Measurements from ENCODE around the gene POU2F3.

POU2F3 gene

DNA sequence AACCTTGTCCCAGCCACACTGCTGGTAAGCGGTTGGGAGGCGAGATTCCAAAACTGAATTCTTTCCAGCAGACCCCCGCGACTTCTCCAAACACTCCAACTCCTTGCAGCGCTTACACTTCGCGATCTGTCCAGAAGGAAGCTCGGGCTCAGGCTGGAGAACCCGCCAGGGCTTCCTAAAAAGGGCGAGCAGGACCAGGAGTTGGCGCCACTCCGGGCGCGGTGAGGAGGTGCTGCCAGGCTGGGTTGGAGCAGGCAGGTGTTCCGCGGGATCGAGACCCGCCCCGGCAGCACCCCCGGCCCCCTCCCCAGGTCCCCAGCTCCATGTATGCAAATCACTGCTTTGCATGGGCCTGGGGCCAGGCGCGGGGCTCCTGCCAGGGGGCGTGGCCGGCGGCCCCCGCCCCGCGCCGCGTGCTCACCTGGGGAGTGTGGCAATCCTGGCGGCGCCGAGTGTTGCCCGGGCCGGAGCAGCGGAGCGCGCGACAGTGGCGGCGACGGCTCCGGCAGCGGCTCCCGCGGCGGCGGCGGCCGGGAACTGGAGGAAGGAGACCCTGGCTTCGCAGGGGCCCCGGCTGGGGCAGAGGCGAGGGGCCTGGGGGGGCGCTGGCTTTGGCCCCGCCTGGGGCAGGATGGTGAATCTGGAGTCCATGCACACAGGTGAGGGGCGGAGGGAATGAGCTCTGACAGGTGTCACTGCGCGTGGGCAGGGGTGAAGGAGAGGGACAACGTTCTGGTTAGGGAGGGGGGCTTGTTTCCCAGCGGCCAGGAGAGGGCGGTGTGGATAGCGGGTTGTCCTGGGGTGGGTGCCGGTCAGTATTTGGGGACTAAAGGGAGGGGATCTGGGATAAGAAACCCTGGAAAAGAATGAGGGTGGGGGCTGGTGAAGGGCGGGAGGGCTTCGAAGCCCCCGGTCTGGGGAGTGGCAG is at the start of gene POU2F3:
POU2F3 (plus strand) TSS at position 428 of the 928 bp plus-strand sequence; CDS start at position 632, 204 bp downstream.
- no peak for DNase-seq (ENCODE audit: low spot score)

DNA sequence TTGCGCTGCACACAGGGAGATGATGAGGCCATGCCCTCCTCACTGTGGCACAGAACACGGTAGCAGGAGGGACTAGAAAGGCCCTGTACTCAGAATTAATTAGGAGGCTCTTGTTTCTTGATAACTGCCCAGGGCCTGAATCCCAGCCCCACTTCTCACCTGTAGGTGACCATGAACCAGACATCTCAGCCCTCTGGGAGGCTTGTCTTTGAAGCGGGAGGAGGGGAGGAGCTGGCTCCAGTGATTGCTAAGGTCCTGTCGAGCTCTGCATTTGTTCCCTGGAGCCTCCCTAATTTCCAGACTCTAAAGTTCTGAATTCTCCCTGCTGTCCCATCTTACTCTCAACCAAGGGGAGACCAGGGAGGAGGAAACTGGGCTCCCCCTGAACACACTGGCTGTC is 48.9 kb upstream of the POU2F3 start:
- no peak for DNase-seq (ENCODE audit: low spot score)

DNA sequence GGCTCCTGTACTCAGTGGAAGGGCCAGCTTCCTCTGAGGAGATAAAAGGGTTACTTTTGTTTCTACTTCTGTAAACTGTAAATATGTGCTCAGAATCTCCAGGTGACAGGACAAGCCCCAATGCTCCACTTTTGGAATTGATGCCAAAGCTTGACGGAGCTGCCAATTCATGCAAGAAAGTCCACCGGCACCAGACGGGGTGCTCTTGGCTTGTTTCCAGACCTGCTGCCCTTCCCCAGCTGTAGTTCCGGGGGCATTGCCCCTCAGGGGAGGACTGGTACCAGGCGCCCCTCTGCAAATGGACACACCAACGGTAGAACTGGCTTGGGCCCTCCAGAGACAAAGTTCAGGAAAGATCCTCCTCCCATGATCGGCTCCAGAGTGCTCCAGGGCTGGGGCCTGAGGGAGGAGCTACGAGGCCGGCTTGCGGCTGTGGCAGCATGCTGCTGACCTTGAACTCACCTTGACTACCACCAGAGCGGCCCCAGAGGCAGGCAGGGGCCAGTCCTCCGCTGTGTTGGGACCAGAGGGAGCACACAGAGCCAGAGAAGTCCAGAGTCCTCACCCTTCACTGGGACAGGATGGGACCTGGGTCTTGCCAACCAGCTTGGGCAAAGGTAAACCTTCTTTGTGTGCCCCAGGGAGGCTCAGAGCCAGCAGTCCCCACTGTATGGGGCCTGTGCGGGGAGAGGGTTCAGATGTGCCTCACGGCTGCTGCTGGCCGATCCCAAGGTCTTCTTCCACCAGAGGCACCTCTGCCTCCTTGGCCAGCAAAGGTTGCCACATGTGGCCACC is 46.9 kb upstream of the POU2F3 start:
- DNase-seq (ENCODE audit: low spot score) = no peak

DNA sequence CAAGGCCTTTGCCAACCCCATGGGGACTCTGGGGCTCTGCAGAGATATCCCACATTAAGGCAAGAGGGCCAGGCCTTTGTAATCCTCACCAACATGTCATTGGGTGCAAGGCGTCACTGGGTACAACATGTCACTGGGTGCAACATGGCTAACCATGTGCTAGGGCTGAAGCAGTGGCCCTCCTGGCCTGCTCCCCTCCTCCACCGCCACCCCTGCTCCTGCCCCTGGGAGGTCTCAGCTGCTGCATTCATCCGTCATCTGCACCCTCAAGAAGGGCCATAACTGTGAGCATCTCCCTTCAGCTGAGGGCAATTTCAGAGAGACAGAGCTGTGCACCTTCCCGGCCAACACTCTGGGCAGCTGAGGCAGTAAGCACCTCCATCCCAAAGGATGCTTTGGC is 45.8 kb upstream of the POU2F3 start:
- DNase-seq (ENCODE audit: low spot score) = no peak

DNA sequence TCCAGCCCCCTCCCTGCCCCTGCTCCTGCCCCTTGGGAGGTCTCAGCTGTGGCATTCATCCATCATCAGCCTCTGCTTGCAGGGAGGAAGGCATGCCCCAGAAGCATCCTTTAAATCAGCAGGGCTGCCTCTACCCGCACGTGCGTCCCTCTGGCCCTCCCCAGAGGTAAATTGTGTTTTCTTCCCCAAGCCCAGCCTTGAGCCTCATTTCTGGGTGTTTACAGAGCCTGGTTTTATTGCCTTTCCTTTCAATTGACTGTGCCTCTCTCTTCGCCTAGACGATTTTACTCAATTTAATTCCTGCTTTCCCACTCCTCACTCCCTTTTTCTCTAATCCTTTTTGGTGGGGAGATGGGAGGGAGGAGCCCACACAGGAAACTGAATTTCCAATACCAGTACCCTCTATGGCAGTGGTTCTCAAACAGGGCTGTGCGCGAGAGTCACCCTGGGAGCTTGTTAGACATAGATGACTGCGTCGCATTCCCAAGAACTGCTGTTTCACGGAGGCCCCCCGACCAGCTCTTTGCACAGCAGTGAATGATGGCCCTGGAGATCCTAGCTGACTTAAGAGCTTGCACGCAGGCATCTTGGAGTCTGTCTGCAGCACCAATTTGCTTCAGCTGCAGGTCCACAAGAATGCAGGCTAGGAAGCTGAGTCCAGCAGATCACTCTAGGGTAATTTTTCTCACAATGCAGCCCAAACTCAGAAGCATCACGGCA is 44.2 kb upstream of the POU2F3 start:
- DNase-seq (ENCODE audit: low spot score) = no peak

DNA sequence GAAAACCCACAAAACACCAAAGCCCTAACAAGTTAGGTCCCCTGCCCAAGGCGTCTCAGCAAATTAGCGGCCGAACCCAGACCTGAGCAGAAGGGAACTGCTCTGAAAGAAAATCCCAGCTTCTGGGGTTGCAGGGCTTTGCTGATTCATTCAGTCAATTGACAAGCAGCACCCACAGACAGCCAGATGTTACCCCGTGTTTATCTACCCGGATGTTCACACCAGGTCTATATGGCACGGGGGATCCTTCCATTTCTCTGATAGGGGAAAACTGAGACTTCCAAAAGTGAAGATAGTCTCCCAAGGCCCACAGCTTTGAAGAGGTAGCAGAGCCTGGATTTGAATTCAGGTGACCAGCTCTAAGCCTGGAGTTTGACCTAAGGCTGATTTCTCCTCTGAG is 43.1 kb upstream of the POU2F3 start:
- DNase-seq (ENCODE audit: low spot score) = no peak

DNA sequence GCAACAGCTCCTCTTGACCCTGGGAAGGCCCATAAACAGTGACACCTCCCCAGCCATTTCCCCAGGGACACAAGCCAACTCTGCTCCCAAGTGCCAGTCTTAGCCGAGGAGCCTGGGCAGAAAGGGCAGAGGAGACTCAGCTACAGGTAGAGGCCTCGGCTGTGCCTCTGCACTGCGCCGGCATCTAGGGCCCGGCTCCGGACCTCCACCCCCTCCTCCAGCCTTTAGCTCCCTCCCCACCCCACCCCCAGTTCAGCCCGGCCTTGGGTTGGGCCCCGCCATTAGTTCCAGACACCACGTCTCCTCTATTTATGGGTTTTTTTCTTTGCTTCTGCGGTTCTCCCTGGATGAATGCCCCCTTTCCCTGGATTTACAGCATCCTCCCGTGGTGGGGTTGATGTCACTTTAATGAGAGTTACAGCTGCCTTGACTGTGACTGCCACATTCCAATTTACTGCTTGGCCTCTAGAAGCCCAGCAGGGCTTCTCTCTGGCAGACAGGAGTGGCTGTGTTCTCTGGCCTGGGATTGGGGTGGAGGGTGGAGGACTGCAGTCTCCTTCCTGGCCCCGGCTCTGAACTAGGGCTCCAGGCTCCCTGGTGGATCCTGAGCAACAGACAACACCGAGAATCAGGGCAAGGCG is 42.6 kb upstream of the POU2F3 start:
- no peak for DNase-seq (ENCODE audit: low spot score)

DNA sequence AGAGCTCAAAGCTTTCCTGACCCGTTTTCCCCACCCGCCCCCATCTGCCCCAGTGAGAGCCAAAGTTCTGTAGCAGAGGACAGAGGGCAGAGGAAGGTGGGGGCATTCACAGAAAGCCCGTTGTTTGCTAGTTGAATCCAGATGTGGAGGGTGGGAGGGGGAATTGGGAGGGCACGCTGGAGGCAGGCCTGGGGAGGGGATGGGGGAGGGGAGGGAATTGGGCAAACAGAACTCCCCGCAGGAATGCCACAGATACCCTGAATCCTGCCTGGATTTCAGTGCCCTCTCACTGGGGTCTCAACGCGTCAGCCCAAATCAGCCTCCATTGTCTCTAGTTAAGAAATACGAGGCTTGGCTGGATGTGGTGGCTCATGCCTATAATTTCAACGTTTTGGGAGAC is 42.0 kb upstream of the POU2F3 start:
- DNase-seq (ENCODE audit: low spot score) = no peak

DNA sequence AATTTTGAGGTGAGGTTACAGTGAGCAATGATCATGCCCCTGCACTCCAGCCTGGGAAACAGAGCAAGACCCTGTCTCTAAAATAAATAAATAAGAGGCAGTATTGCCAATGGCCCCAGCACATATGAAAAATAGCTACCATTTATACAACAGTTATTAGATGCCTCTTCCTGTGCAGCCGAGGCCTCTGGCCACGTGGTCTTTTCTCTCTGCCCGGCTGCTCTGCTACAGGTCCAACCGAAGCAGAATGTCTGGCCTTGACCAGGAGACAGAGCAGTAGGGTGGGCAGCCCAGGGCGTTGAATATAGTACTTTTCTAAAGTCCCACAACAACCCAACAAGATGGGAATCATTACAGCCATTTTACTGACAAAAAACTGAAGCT is 41.5 kb upstream of the POU2F3 start:
- no peak for DNase-seq (ENCODE audit: low spot score)

DNA sequence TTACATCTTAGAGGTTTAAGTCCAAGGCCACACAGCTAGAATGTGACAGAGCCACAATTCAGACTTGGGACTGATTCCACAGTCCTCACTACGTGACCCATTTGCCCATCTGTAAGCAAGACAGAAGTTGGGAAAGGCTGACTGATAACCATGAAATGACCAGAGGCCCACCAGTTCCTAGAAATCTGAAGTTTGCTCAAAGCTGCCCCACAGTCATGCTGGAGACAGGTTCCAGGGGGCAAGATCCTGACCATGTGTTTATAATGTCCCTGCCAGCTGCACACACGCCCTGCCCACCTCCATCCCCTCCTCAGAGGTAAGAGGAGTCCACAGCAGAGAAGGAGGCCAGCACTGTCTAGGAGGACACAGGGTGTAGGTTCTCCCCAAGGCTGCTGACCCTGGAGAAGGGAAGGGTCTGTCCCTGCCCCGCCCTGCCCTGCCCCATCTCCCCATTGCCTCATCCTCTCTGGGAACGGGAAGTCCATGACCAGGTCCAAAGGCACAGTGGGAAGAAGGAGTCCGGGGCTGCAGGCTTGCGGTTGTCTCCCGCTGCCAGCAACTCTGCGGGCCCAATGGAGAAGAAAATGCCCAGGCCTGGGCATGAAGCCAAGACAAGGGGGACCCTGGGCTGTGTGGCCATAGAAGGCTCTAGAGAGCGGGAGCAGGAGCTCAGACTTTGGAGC is 41.0 kb upstream of the POU2F3 start:
- DNase-seq (ENCODE audit: low spot score) = no peak

DNA sequence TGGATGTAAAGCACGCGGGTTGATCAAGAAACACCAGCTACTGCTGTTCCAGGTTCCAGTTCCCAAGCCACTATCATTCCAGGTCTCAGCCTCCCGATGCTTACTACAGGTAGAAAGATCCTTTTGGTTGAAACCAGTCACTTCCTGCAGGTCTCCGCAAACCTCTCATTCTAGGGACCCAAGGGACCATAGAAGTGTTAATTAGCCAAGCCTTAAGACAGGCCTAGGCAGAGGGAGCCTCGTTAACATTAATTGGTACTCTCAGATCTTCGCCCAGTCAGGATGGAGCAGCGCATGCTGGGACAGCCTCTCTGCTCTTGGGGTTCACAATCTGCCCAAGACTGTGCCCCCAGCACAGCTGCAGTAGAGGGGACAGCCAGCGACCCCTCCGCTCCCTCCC is 40.3 kb upstream of the POU2F3 start:
- DNase-seq (ENCODE audit: low spot score) = no peak

DNA sequence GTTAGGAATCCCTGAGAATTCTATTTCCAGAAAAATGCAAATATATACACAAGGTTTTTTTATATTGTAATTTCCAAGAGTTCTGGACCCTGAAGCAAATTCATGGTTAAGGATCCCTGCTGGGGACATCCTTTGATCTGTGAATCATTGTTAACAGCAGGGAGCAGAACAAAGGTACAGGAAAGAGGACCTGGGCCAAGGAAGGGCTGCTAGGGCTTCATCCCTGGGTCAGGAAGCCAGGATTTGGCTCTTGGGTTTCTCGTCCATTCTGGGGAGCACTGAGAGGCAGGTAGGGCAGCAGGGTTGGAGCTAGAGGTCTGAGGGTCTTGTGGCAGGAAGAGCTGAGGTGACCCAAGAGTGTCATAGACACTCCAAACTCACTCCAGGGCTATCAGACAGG is 39.3 kb upstream of the POU2F3 start:
- no peak for DNase-seq (ENCODE audit: low spot score)

DNA sequence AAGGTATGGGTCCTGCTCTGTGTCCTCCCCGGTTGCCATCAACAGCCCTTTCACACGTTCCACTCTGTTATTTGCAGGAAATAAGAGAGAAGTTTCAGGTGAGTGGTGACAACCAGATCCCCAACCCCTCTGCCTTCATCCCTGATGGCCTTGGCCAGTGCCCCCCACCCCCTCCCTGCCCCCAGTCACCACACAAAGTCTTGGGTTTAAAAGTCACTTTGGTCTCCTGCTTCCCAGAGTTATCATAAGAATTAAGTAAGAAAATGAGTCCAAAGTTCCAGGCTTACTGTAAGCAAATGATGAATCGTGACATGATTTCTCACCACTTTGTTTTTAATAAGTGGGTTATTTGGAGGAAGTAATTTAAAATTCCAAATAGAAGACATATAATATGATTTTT is 38.3 kb upstream of the POU2F3 start:
- no peak for DNase-seq (ENCODE audit: low spot score)

DNA sequence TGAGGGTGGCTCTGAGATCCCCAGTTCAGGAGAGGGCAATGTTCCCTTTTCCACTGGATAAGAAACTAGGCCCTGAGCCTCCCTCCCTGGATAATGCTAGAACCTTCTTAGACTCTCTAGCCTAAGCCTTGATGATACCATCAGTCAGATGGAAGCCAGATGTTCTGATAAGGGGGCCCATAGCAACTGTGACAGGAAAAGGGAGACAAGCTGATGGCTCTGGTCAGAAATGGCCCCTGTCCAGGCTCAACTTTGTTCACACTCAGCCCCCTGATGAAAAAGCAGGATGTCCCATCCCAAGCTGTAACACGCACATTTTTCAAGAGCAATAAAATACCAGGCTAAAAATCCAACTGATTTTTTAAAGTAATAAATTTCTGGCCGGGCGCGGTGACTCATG is 36.3 kb upstream of the POU2F3 start:
- DNase-seq (ENCODE audit: low spot score) = no peak

DNA sequence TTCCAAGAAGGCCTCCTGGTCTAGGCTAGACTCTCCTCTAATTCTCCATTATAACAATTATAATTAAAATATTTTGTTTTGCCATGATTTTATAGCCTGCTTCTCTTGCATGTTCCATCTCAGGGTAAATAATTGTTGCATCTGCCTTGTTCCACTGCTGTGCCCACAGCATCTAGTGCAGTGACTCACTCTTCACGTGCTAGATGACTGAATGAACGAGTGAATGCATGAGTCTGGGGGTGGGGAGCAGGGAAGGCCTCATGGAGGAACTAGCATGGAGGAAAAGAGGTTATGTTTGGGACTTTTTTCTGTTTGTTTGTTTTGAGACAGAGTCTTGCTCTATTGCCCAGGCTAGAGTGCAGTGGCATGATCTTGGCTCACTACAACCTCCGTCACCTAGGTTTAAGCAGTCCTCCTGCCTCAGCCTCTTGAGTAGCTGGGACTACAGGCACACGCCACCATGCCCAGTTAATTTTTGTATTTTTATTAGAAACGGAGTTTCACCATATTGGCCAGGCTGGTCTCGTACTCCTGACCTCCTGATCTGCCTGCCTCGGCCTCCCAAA is 34.3 kb upstream of the POU2F3 start:
- no peak for DNase-seq (ENCODE audit: low spot score)

DNA sequence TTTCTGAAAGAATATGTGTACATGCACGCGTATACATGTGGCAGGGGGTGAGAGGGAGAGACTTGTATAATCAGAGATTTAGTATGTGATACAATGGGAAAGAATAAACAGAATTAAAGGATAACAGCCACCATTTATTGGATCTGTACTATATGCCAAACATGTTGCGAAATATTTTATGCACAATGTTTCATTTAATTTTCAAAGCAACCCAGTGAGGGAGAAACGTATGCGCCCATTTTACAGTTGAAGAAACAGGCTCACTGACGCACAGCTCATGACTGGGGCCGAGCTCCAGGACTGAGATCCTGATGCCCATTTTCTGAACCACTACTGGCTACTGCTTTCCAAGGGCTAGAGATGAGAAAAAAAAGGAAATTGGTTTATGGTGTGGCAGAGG is 32.4 kb upstream of the POU2F3 start:
- DNase-seq (ENCODE audit: low spot score) = no peak

DNA sequence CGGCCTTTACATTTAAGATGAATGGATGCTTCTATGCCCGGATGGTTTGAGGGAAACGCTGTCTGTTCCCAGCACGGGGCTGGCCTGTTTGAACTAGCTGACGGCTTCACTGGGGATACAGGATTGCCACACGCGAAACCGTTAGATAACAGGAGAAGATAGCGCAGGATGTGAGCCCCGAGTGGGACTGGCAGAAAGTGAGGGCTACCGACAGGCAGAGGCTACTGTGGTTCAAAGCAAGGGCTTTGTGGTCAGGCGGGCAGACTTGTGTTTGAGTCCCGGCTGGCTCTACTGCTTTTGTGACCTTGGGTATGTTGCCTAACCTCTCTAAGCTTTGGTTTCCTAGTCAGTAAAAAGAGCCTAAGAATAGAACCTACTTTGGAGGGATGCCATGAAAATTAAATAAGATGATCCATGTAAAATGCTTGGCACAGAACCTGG is 31.9 kb upstream of the POU2F3 start:
- DNase-seq (ENCODE audit: low spot score) = no peak

DNA sequence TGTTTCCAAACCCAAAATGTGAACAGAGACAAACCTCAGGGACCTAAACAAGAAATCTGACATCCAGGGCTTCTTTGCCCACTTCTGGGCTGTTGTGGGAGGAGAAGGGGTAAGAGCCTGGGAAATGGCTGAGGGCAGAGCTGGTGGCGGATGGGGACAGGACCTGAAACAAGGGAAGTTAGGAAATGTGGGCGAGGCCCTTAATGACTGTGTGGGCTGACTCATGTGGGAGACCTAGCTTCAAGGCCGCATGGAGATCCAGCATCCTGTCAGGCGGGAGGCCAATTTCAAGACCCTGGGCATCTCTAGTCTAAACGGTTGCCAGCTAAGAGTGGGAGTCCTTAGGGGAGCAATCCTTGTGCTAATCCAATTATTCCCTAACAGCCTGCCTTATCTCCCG is 31.2 kb upstream of the POU2F3 start:
- DNase-seq (ENCODE audit: low spot score) = no peak

DNA sequence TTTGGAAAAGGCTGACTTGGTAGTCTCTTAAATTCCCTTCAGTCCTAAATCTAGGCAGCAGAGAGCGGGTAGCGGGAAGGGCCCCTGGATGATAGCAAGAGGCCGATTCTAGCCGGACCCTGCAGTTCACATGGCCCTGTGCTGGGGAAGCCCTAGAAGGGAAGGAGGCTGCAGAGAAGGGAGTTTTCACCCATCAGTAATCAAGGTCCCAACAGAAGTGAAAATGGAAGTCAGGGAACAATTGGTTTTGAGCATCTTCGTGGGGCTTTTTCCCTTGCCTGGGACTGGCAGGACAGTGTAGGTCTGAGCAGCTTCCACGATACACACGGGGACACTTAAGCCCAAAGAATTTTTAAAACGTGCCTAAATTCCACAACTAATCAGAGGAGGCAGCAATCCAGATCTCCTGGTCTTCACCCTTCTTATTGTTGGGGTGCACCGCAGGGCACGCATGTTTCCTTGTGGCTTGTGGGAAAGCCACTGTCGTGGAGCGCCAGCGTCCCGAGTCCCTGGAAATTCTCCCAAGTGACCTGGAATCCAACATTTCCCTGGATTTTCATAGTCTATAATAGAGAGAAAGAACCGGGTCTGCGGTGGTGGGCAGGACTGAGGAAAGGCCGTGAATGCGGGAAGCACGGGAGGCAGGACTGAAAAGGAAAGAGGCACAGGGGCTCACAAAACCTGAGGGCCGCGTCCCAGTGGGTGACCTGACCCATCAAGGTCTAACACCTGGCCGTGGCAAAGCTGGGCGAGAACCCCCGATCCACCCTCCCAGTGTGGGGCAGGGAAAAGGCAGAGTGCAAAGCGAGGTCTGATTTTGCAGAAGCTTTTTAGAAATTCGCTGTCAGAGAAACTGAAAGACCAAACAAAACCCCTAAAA is 30.0 kb upstream of the POU2F3 start:
- DNase-seq (ENCODE audit: low spot score) = peak; percentile 40
